Gastroesophageal sphincter (tissue), 4 donors: ENCODE measurements around the gene HLA-A. TPM values are rescaled to one million over a fixed set of nuclear protein-coding genes. Genes with fewer than 3 reads are reported as not detected.

Source experiments
- ATAC-seq: fragments of 150-250 bp; one replicate; pipeline ENCODE4 v1.9.1; 2016; ENCODE audit warnings: mild to moderate bottlenecking, moderate library complexity
- H3K27ac ChIP-seq, 4 donors: fragments of 200-600 bp; sonication (generic) in 3 of 4; 1 replicate in 3 of 4; 2 replicates in 1 of 4; pipeline ENCODE4 v1.5.1; 2016 to 2019
- H3K27me3 ChIP-seq: fragments of 200-600 bp; sonication (generic); one replicate; pipeline ENCODE4 v1.5.1; 2019
- H3K36me3 ChIP-seq, 2 donors: fragments of 200-600 bp; sonication (generic); one replicate each; pipeline ENCODE4 v1.5.1; 2019; ENCODE audit warnings: control low read depth in 1 of 2
- H3K4me1 ChIP-seq, 3 donors: fragments of 200-600 bp; sonication (generic); 1 replicate in 2 of 3; 2 replicates in 1 of 3; pipeline ENCODE4 v1.5.1; 2016 to 2019; ENCODE audit warnings: control low read depth in 2 of 3
- H3K4me3 ChIP-seq, 2 donors: fragments of 200-600 bp; sonication (generic); one replicate each; pipeline ENCODE4 v1.5.1; 2019; ENCODE audit warnings: mild to moderate bottlenecking in 1 of 2, moderate library complexity in 1 of 2
- H3K9me3 ChIP-seq, 3 donors: fragments of 200-600 bp; sonication (generic); one replicate each; pipeline ENCODE4 v1.5.1; 2017 to 2019; ENCODE audit warnings: control low read depth in 2 of 3
- EP300 ChIP-seq: sonication (generic); formaldehyde crosslinking; IDR thresholded peaks from one replicate; pipeline ENCODE4 v1.6.1; 2017; ENCODE audit warnings: antibody characterized with exemption, mild to moderate bottlenecking
- POLR2A ChIP-seq, 2 donors: fragments of 450-650 bp; IDR thresholded peaks; one replicate each; pipeline ENCODE4 v1.6.1; 2017; ENCODE audit warnings: antibody characterized with exemption in 2 of 2, mild to moderate bottlenecking in 2 of 2, moderate library complexity in 1 of 2
- POLR2AphosphoS5 ChIP-seq: sonication (generic); formaldehyde crosslinking; IDR thresholded peaks from one replicate; pipeline ENCODE4 v1.6.1; 2017; ENCODE audit warnings: antibody characterized with exemption
- WGBS, 2 donors: methylation state at CpG; one replicate each; pipeline ENCODE4 v1.1.5; 2018; ENCODE audit warnings: low coverage in 1 of 2; 5-methylcytosine and 5-hydroxymethylcytosine counted together
- total RNA-seq, 4 donors: library from RNA; depleted of rRNA; stranded (reverse); fragments of >200 nt; gene quantifications; one replicate each; pipeline ENCODE4 v1.1.0, GENCODE V29; 2016
- TF ChIP-seq, protein P1 (sequence below), 4 experiments: fragments of 200-600 bp in 2 of 4; fragments of 450-650 bp in 2 of 4; sonication (generic) in 1 of 4; IDR thresholded peaks; one replicate each; pipeline ENCODE4 v1.5.1; 2017 to 2019; ENCODE audit warnings: antibody characterized with exemption in 4 of 4, mild to moderate bottlenecking in 2 of 4, moderate library complexity in 2 of 4

Gene HLA-A
- total RNA-seq, 4 donors from 2014 or later = 281 to 626 (median 424) TPM

DNA sequence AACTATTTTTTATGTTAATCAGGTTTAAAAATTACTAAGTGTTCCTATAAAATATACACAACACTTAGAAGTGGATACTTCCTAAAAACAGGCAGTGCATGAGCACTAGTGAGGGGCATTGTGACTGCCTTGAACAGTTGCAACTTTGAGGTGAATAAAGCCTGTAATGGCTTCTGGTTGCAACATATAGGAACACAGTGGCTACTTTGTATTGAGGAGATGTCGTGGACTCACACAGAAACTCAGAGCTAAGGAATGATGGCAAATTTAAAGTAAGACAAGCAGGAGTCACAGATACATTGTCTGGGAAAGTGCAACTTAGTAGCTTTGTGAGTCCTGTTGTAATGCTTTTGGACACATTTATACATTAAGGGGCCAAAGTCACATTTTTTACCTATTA, 861 bp upstream of the HLA-A start:
- Histone ChIP-seq H3K27me3 (no peaks in the 10 kb centered on the region), H3K27ac (peak overlapping the region; percentile 84 to 97 (median 89)), H3K36me3 (peaks cover 0 to 12% of the 10 kb centered on the region in 2 donors), H3K4me1 (peaks cover 0 to 31% (median 0%) of the 10 kb centered on the region in 3 donors), H3K9me3 (no peaks in the 10 kb centered on the region), H3K4me3 (peak overlapping the region; percentile 61 to 92)
- ATAC-seq = no peak
- 0% methylated on average over 1 of the region's 1 CpG for WGBS, 2 donors
- TF ChIP-seq, protein P1, sequence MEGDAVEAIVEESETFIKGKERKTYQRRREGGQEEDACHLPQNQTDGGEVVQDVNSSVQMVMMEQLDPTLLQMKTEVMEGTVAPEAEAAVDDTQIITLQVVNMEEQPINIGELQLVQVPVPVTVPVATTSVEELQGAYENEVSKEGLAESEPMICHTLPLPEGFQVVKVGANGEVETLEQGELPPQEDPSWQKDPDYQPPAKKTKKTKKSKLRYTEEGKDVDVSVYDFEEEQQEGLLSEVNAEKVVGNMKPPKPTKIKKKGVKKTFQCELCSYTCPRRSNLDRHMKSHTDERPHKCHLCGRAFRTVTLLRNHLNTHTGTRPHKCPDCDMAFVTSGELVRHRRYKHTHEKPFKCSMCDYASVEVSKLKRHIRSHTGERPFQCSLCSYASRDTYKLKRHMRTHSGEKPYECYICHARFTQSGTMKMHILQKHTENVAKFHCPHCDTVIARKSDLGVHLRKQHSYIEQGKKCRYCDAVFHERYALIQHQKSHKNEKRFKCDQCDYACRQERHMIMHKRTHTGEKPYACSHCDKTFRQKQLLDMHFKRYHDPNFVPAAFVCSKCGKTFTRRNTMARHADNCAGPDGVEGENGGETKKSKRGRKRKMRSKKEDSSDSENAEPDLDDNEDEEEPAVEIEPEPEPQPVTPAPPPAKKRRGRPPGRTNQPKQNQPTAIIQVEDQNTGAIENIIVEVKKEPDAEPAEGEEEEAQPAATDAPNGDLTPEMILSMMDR (IDR thresholded peaks at IDR 0.05) = no peak
- TF ChIP-seq EP300 (no peak), POLR2A (IDR thresholded peaks at IDR 0.05) (no peak), POLR2AphosphoS5 (no peak)

DNA sequence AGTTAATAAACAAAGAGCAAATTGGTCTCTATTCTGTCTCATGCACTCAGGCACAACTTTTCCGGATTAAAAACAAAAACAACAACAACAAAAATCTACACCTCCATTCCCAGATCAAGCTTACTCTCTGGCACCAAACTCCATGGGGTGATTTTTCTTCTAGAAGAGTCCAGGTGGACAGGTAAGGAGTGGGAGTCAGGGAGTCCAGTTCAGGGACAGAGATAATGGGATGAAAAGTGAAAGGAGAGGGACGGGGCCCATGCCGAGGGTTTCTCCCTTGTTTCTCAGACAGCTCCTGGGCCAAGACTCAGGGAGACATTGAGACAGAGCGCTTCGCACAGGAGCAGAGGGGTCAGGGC, 437 bp upstream of the HLA-A start:
- H3K4me3 ChIP-seq = peak overlapping the region; percentile 61 to 92
- peaks cover 0 to 31% (median 0%) of the 10 kb centered on the region in 3 donors for H3K4me1 ChIP-seq
- peaks cover 0 to 12% of the 10 kb centered on the region in 2 donors for H3K36me3 ChIP-seq
- H3K27ac ChIP-seq = peak overlapping the region; percentile 84 to 97 (median 89)
- no peaks in the 10 kb centered on the region for H3K9me3 ChIP-seq
- WGBS, 2 donors = 0% methylated on average over 4 to 5 of the region's 5 CpGs
- no peaks in the 10 kb centered on the region for H3K27me3 ChIP-seq
- no peak for TF ChIP-seq POLR2A (IDR thresholded peaks at IDR 0.05)
- no peak for TF ChIP-seq EP300
- TF ChIP-seq, protein P1 (IDR thresholded peaks at IDR 0.05) = no peak
- no peak for TF ChIP-seq POLR2AphosphoS5
- ATAC-seq = peak; percentile 40

DNA sequence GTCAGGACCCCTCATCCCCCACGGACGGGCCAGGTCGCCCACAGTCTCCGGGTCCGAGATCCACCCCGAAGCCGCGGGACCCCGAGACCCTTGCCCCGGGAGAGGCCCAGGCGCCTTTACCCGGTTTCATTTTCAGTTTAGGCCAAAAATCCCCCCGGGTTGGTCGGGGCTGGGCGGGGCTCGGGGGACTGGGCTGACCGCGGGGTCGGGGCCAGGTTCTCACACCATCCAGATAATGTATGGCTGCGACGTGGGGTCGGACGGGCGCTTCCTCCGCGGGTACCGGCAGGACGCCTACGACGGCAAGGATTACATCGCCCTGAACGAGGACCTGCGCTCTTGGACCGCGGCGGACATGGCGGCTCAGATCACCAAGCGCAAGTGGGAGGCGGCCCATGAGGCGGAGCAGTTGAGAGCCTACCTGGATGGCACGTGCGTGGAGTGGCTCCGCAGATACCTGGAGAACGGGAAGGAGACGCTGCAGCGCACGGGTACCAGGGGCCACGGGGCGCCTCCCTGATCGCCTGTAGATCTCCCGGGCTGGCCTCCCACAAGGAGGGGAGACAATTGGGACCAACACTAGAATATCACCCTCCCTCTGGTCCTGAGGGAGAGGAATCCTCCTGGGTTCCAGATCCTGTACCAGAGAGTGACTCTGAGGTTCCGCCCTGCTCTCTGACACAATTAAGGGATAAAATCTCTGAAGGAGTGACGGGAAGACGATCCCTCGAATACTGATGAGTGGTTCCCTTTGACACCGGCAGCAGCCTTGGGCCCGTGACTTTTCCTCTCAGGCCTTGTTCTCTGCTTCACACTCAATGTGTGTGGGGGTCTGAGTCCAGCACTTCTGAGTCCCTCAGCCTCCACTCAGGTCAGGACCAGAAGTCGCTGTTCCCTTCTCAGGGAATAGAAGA, 978 bp downstream of the HLA-A start:
- ATAC-seq = peak; percentile 8
- peak overlapping the region; percentile 61 to 92 for H3K4me3 ChIP-seq
- WGBS, 2 donors = 23 to 69% methylated on average over 8 to 14 of the region's 58 CpGs
- H3K9me3 ChIP-seq = no peaks in the 10 kb centered on the region
- peaks cover 0 to 20% of the 10 kb centered on the region in 2 donors for H3K36me3 ChIP-seq
- H3K27ac ChIP-seq = peak overlapping the region in 3 of 4 donors; percentile 84 to 92 (median 86)
- no peaks in the 10 kb centered on the region for H3K27me3 ChIP-seq
- TF ChIP-seq POLR2AphosphoS5 (no peak), EP300 (no peak), POLR2A (IDR thresholded peaks at IDR 0.05) (no peak)
- TF ChIP-seq, protein P1 (IDR thresholded peaks at IDR 0.05) = no peak
- H3K4me1 ChIP-seq = peaks cover 0 to 31% (median 0%) of the 10 kb centered on the region in 3 donors

DNA sequence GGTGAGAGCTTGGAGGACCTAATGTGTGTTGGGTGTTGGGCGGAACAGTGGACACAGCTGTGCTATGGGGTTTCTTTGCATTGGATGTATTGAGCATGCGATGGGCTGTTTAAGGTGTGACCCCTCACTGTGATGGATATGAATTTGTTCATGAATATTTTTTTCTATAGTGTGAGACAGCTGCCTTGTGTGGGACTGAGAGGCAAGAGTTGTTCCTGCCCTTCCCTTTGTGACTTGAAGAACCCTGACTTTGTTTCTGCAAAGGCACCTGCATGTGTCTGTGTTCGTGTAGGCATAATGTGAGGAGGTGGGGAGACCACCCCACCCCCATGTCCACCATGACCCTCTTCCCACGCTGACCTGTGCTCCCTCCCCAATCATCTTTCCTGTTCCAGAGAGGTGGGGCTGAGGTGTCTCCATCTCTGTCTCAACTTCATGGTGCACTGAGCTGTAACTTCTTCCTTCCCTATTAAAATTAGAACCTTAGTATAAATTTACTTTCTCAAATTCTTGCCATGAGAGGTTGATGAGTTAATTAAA, 3.0 kb downstream of the HLA-A start:
- no peaks in the 10 kb centered on the region for H3K27me3 ChIP-seq
- H3K27ac ChIP-seq = no peak overlapping the region
- peaks cover 0 to 28% of the 10 kb centered on the region in 2 donors for H3K36me3 ChIP-seq
- H3K4me1 ChIP-seq = peaks cover 0 to 31% (median 0%) of the 10 kb centered on the region in 3 donors
- no peak for TF ChIP-seq EP300
- no peak for TF ChIP-seq POLR2AphosphoS5
- no peak for TF ChIP-seq POLR2A (IDR thresholded peaks at IDR 0.05)
- TF ChIP-seq, protein P1 (IDR thresholded peaks at IDR 0.05) = no peak
- WGBS, 2 donors = 56 to 72% methylated on average over 3 to 4 of the region's 4 CpGs
- no peak for ATAC-seq
- no peak overlapping the region for H3K4me3 ChIP-seq
- H3K9me3 ChIP-seq = no peaks in the 10 kb centered on the region
